Activated naive CD8-positive, alpha-beta T cell treated with anti-CD3 and anti-CD28 coated beads, Interleukin-2, amount 50 U/mL, for 24 hours (primary cell): ENCODE data around the gene ERC1.
"Not testable (repeated sequence)": the region's sequence is repeated elsewhere in the genome, so short reads cannot be mapped to it uniquely, and the experiment has no call there.

Experiments used
- ATAC-seq: fragments of 150-1000 bp; cut with Tn5 transposase; one replicate; pipeline ENCODE4 v1.10.0; 2021
- DNase-seq: peaks from one replicate; pipeline ENCODE4 v3.0.0; 2021
- H3K27ac Mint-ChIP-seq: one replicate; pipeline ENCODE4 v1.8.0; 2021; ENCODE audit warnings: mild to moderate bottlenecking, mixed read lengths
- H3K27me3 Mint-ChIP-seq: one replicate; pipeline ENCODE4 v1.8.0; 2021; ENCODE audit warnings: mixed read lengths
- H3K36me3 Mint-ChIP-seq: one replicate; pipeline ENCODE4 v1.8.0; 2021; ENCODE audit warnings: low read depth, mixed read lengths
- H3K4me1 Mint-ChIP-seq: one replicate; pipeline ENCODE4 v1.8.0; 2021; ENCODE audit warnings: mixed read lengths
- H3K4me3 Mint-ChIP-seq: one replicate; pipeline ENCODE4 v1.8.0; 2021; ENCODE audit warnings: mild to moderate bottlenecking, moderate library complexity, mixed read lengths
- H3K9me3 Mint-ChIP-seq: one replicate; pipeline ENCODE4 v1.8.0; 2021; ENCODE audit warnings: mixed read lengths

ERC1 gene

GRCh38 chr12:1131811-1132224 is 140.8 kb downstream of the ERC1 start:
- Mint-ChIP-seq H3K27ac (no peak overlapping the region), H3K4me1 (peaks cover 21% of the 10 kb centered on the region), H3K9me3 (no peaks in the 10 kb centered on the region), H3K4me3 (no peak overlapping the region), H3K36me3 (no peaks in the 10 kb centered on the region), H3K27me3 (no peaks in the 10 kb centered on the region)
- DNase-seq (no peak), ATAC-seq (no peak)

GRCh38 chr12:1132311-1132710 is 141.3 kb downstream of the ERC1 start:
- Mint-ChIP-seq H3K36me3 (no peaks in the 10 kb centered on the region), H3K4me1 (peaks cover 21% of the 10 kb centered on the region), H3K4me3 (no peak overlapping the region), H3K9me3 (no peaks in the 10 kb centered on the region), H3K27me3 (no peaks in the 10 kb centered on the region), H3K27ac (no peak overlapping the region)
- no peak for ATAC-seq
- DNase-seq = no peak

- DNase-seq (no peak), ATAC-seq (no peak)
- Mint-ChIP-seq H3K27me3 (no peaks in the 10 kb centered on the region), H3K27ac (no peak overlapping the region), H3K9me3 (no peaks in the 10 kb centered on the region), H3K4me1 (no peaks in the 10 kb centered on the region), H3K4me3 (no peak overlapping the region), H3K36me3 (peaks cover 2% of the 10 kb centered on the region)
Measured at GRCh38 chr12:1138691-1139090, 147.7 kb downstream of the ERC1 start.

DNA sequence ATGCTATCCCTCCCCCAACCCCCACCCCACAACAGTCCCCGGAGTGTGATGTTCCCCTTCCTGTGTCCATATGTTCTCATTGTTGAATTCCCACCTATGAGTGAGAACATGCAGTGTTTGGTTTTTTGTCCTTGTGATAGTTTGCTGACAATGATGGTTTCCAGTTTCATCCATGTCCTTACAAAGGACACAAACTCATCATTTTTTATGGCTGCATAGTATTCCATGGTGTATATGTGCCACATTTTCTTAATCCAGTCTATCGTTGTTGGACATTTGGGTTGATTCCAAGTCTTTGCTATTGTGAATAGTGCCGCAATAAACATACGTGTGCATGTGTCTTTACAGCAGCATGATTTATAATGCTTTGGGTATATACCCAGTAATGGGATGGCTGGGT is 155.7 kb downstream of the ERC1 start:
- not testable (repeated sequence) for DNase-seq, H3K4me1 Mint-ChIP-seq, H3K4me3 Mint-ChIP-seq, H3K27me3 Mint-ChIP-seq, ATAC-seq, H3K27ac Mint-ChIP-seq, H3K9me3 Mint-ChIP-seq
- peaks cover 13% of the 10 kb centered on the region for H3K36me3 Mint-ChIP-seq

DNA sequence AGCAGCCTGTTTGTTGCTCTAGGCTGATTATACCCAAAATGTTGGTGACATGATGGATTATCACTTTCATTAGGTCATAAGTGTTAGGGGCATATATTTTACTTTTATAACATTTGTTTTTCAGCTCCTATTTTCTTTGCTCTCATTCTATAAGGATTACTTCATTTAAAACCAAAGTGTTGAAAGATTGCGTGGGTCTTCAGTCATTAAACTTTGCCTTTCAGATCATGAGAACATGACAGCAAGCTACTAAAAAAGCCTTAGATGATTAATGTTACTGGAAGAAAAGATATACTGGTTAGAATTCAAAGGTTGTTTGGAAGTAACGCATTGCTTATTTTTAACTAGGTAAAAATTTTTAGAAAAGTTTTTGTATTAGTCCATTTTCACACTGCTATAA is 156.8 kb downstream of the ERC1 start:
- Mint-ChIP-seq H3K4me3 (no peak overlapping the region), H3K9me3 (no peaks in the 10 kb centered on the region), H3K27ac (no peak overlapping the region), H3K36me3 (peaks cover 18% of the 10 kb centered on the region), H3K4me1 (peaks cover 2% of the 10 kb centered on the region), H3K27me3 (no peaks in the 10 kb centered on the region)
- no peak for ATAC-seq
- DNase-seq = no peak

DNA sequence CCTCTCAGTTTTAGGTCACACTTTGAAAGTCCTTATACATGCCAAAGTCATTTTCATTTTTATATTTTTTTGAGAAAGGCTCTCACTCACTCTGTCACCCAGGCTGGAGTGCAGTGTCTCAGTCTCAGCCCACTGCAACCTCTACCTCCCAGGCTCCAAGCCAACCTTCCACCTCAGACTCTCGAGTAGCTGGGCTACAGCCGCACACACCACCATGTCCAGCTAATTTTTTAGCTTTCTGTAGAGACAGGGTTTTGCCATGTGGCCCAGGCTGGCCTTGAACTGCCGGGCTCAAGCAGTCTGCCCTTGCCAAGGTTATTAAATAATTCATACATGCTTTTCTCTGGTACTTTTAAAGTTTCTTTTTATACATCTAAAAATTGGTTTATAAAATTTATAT is 166.0 kb downstream of the ERC1 start:
- H3K36me3 Mint-ChIP-seq = peaks cover 12% of the 10 kb centered on the region
- ATAC-seq (no peak), DNase-seq (no peak)
- no peak overlapping the region for H3K4me3 Mint-ChIP-seq
- H3K27ac Mint-ChIP-seq = no peak overlapping the region
- H3K9me3 Mint-ChIP-seq = no peaks in the 10 kb centered on the region
- no peaks in the 10 kb centered on the region for H3K4me1 Mint-ChIP-seq
- H3K27me3 Mint-ChIP-seq = no peaks in the 10 kb centered on the region

GRCh38 chr12:1161197-1161596 is 170.2 kb downstream of the ERC1 start:
- no peak overlapping the region for H3K27ac Mint-ChIP-seq
- no peak for ATAC-seq
- no peaks in the 10 kb centered on the region for H3K4me1 Mint-ChIP-seq

DNA sequence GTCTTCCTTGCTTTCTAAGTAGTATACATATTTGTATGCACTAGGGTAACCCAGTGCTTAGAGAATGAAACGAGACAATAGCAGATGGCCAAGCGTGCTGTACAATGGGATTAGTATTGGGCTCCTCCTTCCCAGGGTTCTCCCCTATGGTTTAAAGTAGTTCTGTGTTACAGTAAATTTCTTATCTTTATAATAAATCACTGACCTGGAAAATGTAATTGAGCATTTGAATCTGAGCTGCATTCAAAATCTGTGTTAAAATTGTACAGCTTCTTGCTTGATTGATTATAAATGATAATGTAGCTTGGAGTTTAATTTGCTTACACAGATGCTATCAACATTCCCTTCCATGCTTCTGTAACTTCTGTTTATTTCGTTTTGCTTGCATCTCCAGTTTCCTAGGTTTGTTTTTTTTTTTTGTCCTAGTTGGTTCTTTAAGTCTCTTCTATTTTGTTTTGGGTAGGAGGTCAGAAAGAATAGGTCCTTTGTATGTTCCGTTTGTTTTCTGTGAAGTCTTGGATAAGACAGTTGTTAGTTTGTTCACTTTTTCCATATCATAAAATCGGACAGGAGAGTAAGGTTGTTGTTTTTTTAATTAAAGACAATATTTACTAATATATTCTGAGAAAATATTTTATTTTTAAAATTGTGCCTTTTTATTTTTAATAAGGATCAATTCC is 171.2 kb downstream of the ERC1 start:
- peaks cover 9% of the 10 kb centered on the region for H3K36me3 Mint-ChIP-seq
- H3K4me3 Mint-ChIP-seq = no peak overlapping the region
- no peaks in the 10 kb centered on the region for H3K27me3 Mint-ChIP-seq
- no peak for DNase-seq
- no peak for ATAC-seq
- no peaks in the 10 kb centered on the region for H3K4me1 Mint-ChIP-seq
- no peak overlapping the region for H3K27ac Mint-ChIP-seq
- H3K9me3 Mint-ChIP-seq = no peaks in the 10 kb centered on the region

More at GRCh38 chr12:1161197-1161596, 170.2 kb downstream of the ERC1 start:
- Mint-ChIP-seq H3K27me3 (no peaks in the 10 kb centered on the region), H3K4me3 (no peak overlapping the region), H3K36me3 (peaks cover 7% of the 10 kb centered on the region), H3K9me3 (no peaks in the 10 kb centered on the region)
- no peak for DNase-seq

DNA sequence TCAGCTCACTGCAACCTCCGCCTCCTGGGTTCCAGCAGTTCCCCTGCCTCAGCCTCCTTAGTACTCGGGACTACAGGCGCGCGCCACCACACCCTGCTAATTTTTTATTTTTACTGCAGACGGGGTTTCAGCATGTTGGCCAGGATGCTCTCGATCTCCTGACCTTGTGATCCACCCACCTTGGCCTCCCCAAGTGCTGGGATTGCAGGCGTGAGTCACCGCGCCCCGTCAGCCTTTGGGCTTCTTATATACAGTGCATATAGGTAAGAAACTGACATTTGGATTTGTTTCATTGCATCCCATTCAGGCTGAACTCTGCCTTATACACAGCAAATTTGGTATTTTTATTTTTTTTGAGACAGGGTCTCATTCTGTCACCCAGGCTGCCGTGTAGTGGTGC is 176.8 kb downstream of the ERC1 start:
- Mint-ChIP-seq H3K36me3 (peaks cover 6% of the 10 kb centered on the region), H3K27me3 (no peaks in the 10 kb centered on the region), H3K4me1 (no peaks in the 10 kb centered on the region), H3K4me3 (no peak overlapping the region), H3K27ac (no peak overlapping the region), H3K9me3 (no peaks in the 10 kb centered on the region)
- DNase-seq (no peak), ATAC-seq (no peak)

DNA sequence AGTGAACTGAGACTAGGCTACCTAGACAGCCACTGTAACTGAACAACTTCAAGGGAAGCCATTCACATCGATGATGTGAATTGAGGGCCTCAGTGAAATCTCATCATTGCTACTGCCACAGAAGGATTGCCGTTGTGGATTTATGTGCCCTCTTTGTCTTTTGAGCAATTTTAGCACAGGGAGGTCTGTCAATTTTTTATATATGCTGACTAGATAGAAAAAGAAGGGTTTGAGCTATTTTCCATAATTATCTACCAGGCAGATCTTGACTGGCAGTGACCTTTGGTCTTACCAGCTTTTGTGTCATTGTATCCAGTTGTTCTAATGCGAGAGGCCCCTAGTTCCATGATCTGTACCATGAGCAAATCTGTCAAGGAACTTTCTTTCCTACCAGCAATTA is 179.4 kb downstream of the ERC1 start:
- H3K4me1 Mint-ChIP-seq = no peaks in the 10 kb centered on the region
- no peak overlapping the region for H3K27ac Mint-ChIP-seq
- no peaks in the 10 kb centered on the region for H3K9me3 Mint-ChIP-seq
- H3K27me3 Mint-ChIP-seq = no peaks in the 10 kb centered on the region
- H3K4me3 Mint-ChIP-seq = no peak overlapping the region
- H3K36me3 Mint-ChIP-seq = peaks cover 2% of the 10 kb centered on the region
- DNase-seq = no peak
- no peak for ATAC-seq

- Mint-ChIP-seq H3K4me1 (no peaks in the 10 kb centered on the region), H3K4me3 (no peak overlapping the region), H3K36me3 (peaks cover 6% of the 10 kb centered on the region), H3K9me3 (no peaks in the 10 kb centered on the region), H3K27me3 (no peaks in the 10 kb centered on the region), H3K27ac (no peak overlapping the region)
- no peak for ATAC-seq
- no peak for DNase-seq
Measured at GRCh38 chr12:1171657-1172408, 180.8 kb downstream of the ERC1 start.

DNA sequence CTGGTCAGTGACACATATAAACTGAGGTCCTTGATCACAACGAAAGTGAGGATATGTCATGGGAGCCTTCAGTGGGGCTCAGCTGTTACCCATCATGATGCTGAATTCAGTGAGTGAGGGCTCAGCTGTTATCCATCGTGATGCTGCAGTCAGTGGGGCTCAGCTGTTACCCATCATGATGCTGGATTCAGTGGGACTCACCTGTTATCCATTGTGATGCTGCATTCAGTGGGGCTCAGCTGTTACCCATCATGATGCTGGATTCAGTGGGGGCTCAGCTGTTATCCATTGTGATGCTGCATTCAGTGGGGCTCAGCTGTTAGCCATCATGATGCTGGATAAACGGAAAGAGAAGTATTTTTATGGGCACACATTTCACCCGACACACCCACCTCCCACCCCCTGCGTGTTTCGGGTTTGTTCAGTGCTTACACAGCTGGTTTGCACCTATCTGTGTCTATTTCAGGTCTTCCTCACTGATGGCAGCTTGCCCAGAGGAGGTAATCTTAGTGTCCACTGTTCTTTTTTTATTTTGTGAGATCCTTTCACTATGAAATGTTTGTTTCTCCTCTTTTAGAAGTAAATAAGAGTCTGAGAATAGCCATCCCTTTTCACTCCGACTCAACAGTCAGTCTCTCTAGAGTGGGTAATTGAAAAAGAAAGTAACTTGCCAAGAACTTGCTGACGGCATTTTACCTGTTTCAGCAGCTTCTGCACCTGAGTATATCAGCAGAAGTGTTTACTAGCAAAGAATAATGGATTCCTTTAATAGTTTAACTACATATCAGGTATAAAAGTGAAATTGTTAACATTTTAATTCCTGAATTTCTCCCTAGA is 183.0 kb downstream of the ERC1 start:
- no peaks in the 10 kb centered on the region for H3K27me3 Mint-ChIP-seq
- no peaks in the 10 kb centered on the region for H3K4me1 Mint-ChIP-seq
- H3K27ac Mint-ChIP-seq = no peak overlapping the region
- peaks cover 7% of the 10 kb centered on the region for H3K36me3 Mint-ChIP-seq
- DNase-seq (no peak), ATAC-seq (no peak)
- no peaks in the 10 kb centered on the region for H3K9me3 Mint-ChIP-seq
- H3K4me3 Mint-ChIP-seq = no peak overlapping the region

DNA sequence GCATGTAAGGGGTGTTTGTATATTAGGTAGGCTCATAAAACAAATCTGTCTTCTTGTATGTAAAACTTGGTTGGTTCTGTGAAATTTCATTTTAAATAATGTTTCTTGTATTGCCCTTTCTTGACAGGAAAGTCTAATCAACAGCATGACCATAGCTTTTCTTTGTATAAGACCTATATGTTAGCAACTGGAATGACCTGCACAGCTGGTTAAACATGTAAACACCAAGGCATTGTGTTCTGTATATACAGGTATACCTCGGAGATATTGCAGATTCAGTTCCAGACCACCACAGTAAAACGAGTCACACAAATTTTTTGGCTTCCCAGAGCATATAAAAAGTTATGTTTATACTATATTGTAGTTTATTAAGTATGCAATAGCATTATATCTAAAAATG is 183.6 kb downstream of the ERC1 start:
- H3K27ac Mint-ChIP-seq = no peak overlapping the region
- no peaks in the 10 kb centered on the region for H3K4me1 Mint-ChIP-seq
- ATAC-seq (no peak), DNase-seq (no peak)
- H3K36me3 Mint-ChIP-seq = peaks cover 7% of the 10 kb centered on the region
- no peak overlapping the region for H3K4me3 Mint-ChIP-seq
- H3K9me3 Mint-ChIP-seq = no peaks in the 10 kb centered on the region
- H3K27me3 Mint-ChIP-seq = no peaks in the 10 kb centered on the region

- H3K27ac Mint-ChIP-seq = no peak overlapping the region
- no peak overlapping the region for H3K4me3 Mint-ChIP-seq
- ATAC-seq (no peak), DNase-seq (no peak)
- H3K9me3 Mint-ChIP-seq = no peaks in the 10 kb centered on the region
- H3K36me3 Mint-ChIP-seq = peaks cover 7% of the 10 kb centered on the region
- H3K27me3 Mint-ChIP-seq = no peaks in the 10 kb centered on the region
- no peaks in the 10 kb centered on the region for H3K4me1 Mint-ChIP-seq
Measured at GRCh38 chr12:1176191-1176590, 185.2 kb downstream of the ERC1 start.

DNA sequence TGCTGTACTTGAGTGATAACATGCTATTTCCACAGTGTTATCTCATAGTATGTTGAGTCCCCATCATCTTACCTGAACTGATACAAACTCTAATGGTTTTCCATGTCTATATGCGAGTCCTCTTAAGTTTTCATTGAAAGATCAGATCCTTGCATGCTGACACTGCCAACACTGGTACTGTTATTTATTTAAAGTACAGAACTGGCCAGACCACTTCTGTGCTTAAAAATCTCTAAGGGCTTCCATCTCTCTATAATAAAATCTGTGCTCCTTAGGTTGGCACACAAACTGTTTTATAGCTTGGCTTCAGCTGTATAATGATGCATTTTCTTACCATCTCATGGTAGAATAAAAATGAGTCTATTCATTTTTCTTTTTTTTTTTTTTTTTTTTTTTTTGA is 188.1 kb downstream of the ERC1 start:
- Mint-ChIP-seq H3K4me1 (no peaks in the 10 kb centered on the region), H3K36me3 (peaks cover 19% of the 10 kb centered on the region), H3K27me3 (no peaks in the 10 kb centered on the region), H3K27ac (no peak overlapping the region), H3K4me3 (no peak overlapping the region), H3K9me3 (no peaks in the 10 kb centered on the region)
- ATAC-seq (no peak), DNase-seq (no peak)
